H9 (cell line): Measurements from ENCODE around the gene DBN1. TPM values are rescaled to one million over a fixed set of nuclear protein-coding genes. Genes with fewer than 3 reads are reported as not detected.

ENCODE experiments used
- DNase-seq: peaks from one replicate; pipeline ENCODE4 v3.0.0-alpha.2; 2017
- H2AFZ ChIP-seq: one replicate; pipeline ENCODE4 v1.6.1; 2013; ENCODE audit warnings: mild to moderate bottlenecking, low read length, control low read depth, moderate library complexity
- H2AK5ac ChIP-seq: 2 replicates; pipeline ENCODE4 v1.6.1; 2013; ENCODE audit warnings: low read length, control low read depth, mixed read lengths; ENCODE audit not compliant: insufficient read length
- H2BK120ac ChIP-seq: one replicate; pipeline ENCODE4 v1.6.1; 2013; ENCODE audit warnings: low read depth, mild to moderate bottlenecking, low read length, control low read depth, inconsistent platforms; ENCODE audit not compliant: poor library complexity, severe bottlenecking
- H2BK12ac ChIP-seq: 2 replicates; pipeline ENCODE4 v1.6.1; 2013; ENCODE audit warnings: low read length, control low read depth, mixed read lengths, low read depth; ENCODE audit not compliant: insufficient read length
- H2BK15ac ChIP-seq: 2 replicates; pipeline ENCODE4 v1.6.1; 2013; ENCODE audit warnings: low read depth, low read length, control low read depth
- H2BK20ac ChIP-seq: one replicate; pipeline ENCODE4 v1.6.1; 2013; ENCODE audit warnings: low read depth, mild to moderate bottlenecking, low read length, control low read depth, inconsistent platforms; ENCODE audit not compliant: poor library complexity, severe bottlenecking
- H2BK5ac ChIP-seq: 2 replicates; pipeline ENCODE4 v1.6.1; 2013; ENCODE audit warnings: low read length, control low read depth, mixed read lengths; ENCODE audit not compliant: insufficient read length
- H3K14ac ChIP-seq: 2 replicates; pipeline ENCODE4 v1.6.1; 2013; ENCODE audit warnings: low read length, control low read depth; ENCODE audit not compliant: insufficient read depth
- H3K18ac ChIP-seq: 2 replicates; pipeline ENCODE4 v1.6.1; 2013; ENCODE audit warnings: low read depth, mild to moderate bottlenecking, mixed read lengths, low read length, control low read depth; ENCODE audit not compliant: insufficient read length
- H3K23ac ChIP-seq: 2 replicates; pipeline ENCODE4 v1.6.1; 2013; ENCODE audit warnings: low read length, control low read depth, mixed read lengths, low read depth; ENCODE audit not compliant: insufficient read length
- H3K23me2 ChIP-seq: 2 replicates; pipeline ENCODE4 v1.6.1; 2013; ENCODE audit warnings: low read depth, mild to moderate bottlenecking, mixed read lengths, low read length, control low read depth; ENCODE audit not compliant: insufficient read length, poor library complexity, severe bottlenecking
- H3K27ac ChIP-seq: 2 replicates; pipeline ENCODE4 v1.5.1; 2013; ENCODE audit warnings: low read length, control low read depth, mixed read lengths, low read depth; ENCODE audit not compliant: insufficient read length
- H3K27me3 ChIP-seq: 2 replicates; pipeline ENCODE4 v1.6.1; 2013; ENCODE audit warnings: low read length, control low read depth, inconsistent platforms; ENCODE audit not compliant: insufficient read depth
- H3K4ac ChIP-seq: 2 replicates; pipeline ENCODE4 v1.6.1; 2013; ENCODE audit warnings: low read depth, mild to moderate bottlenecking, control low read depth, inconsistent platforms, low read length, moderate library complexity
- H3K4me1 ChIP-seq: 2 replicates; pipeline ENCODE4 v1.6.1; 2013; ENCODE audit warnings: low read length, control low read depth, inconsistent platforms; ENCODE audit not compliant: insufficient read depth
- H3K4me2 ChIP-seq: 2 replicates; pipeline ENCODE4 v1.6.1; 2013; ENCODE audit warnings: low read length, control low read depth, mixed read lengths; ENCODE audit not compliant: insufficient read length, insufficient read depth
- H3K56ac ChIP-seq: 2 replicates; pipeline ENCODE4 v1.6.1; 2013; ENCODE audit warnings: low read depth, mild to moderate bottlenecking, mixed read lengths, low read length, control low read depth; ENCODE audit not compliant: insufficient read length
- H3K79me1 ChIP-seq: 2 replicates; pipeline ENCODE4 v1.6.1; 2013; ENCODE audit warnings: low read depth, mild to moderate bottlenecking, moderate library complexity, low read length, control low read depth, inconsistent platforms; ENCODE audit not compliant: insufficient read depth, poor library complexity, severe bottlenecking
- H3K79me2 ChIP-seq: 2 replicates; pipeline ENCODE4 v1.6.1; 2013; ENCODE audit warnings: low read length, control low read depth, inconsistent platforms; ENCODE audit not compliant: insufficient read depth
- H3K9ac ChIP-seq: 2 replicates; pipeline ENCODE4 v1.6.1; 2013; ENCODE audit warnings: low read length, control low read depth, mixed read lengths; ENCODE audit not compliant: insufficient read length; ENCODE audit errors: extremely low read depth
- H3K9me3 ChIP-seq: one replicate; pipeline ENCODE4 v1.6.1; 2013; ENCODE audit warnings: low read depth, low read length, inconsistent platforms; ENCODE audit not compliant: control insufficient read depth
- H3T11ph ChIP-seq: one replicate; pipeline ENCODE4 v1.6.1; 2013; ENCODE audit warnings: mild to moderate bottlenecking, low read length, control low read depth, inconsistent platforms
- H4K20me1 ChIP-seq: one replicate; pipeline ENCODE4 v1.6.1; 2013; ENCODE audit not compliant: control insufficient read depth, insufficient read length, insufficient read depth
- H4K5ac ChIP-seq: 2 replicates; pipeline ENCODE4 v1.6.1; 2013; ENCODE audit warnings: low read depth, mild to moderate bottlenecking, mixed read lengths, low read length, control low read depth; ENCODE audit not compliant: insufficient read length
- H4K8ac ChIP-seq: replicated peaks from 2 replicates; pipeline ENCODE4 v1.6.1; 2013; ENCODE audit warnings: low read length, control low read depth, mixed read lengths, low read depth; ENCODE audit not compliant: insufficient read length
- H4K91ac ChIP-seq: 2 replicates; pipeline ENCODE4 v1.6.1; 2013; ENCODE audit warnings: low read depth, mild to moderate bottlenecking, moderate library complexity, mixed read lengths, low read length, control low read depth; ENCODE audit not compliant: insufficient read length
- H3K27ac Mint-ChIP-seq, 3 experiments: 2 replicates in 2 of 3; 3 replicates in 1 of 3; pipeline ENCODE4 v1.8.0; 2020 to 2021; ENCODE audit warnings: mixed read lengths in 3 of 3, mild to moderate bottlenecking in 1 of 3, moderate library complexity in 1 of 3
- H3K27me3 Mint-ChIP-seq: 2 replicates; pipeline ENCODE4 v1.8.0; 2021; ENCODE audit warnings: low read depth, mild to moderate bottlenecking, moderate library complexity, mixed read lengths
- H3K36me3 Mint-ChIP-seq, 3 experiments: 2 replicates in 2 of 3; 3 replicates in 1 of 3; pipeline ENCODE4 v1.8.0; 2020 to 2021; ENCODE audit warnings: low read depth in 3 of 3, mixed read lengths in 3 of 3; ENCODE audit not compliant: insufficient read depth in 1 of 3
- H3K4me1 Mint-ChIP-seq, 2 experiments: 2 replicates each; pipeline ENCODE4 v1.8.0; 2020; ENCODE audit warnings: mixed read lengths in 2 of 2
- H3K4me3 Mint-ChIP-seq, 2 experiments: 2 replicates in 1 of 2; 3 replicates in 1 of 2; pipeline ENCODE4 v1.8.0; 2020 to 2021; ENCODE audit warnings: mild to moderate bottlenecking in 2 of 2, mixed read lengths in 2 of 2, moderate library complexity in 1 of 2
- H3K9me3 Mint-ChIP-seq, 2 experiments: 2 replicates in 1 of 2; 3 replicates in 1 of 2; pipeline ENCODE4 v1.8.0; 2020; ENCODE audit warnings: mild to moderate bottlenecking in 2 of 2, mixed read lengths in 2 of 2, moderate library complexity in 1 of 2
- CTCF ChIP-seq: fragments of 200-600 bp; sonication (generic); conservative IDR thresholded peaks from 3 replicates; pipeline ENCODE4 v1.8.0; 2021; ENCODE audit warnings: antibody characterized with exemption, mild to moderate bottlenecking
- WGBS: extraction: QIAGEN DNeasy Blood & Tissue Kit; methylation state at CpG from one replicate; pipeline ENCODE4 v1.1.7; 2013; ENCODE audit warnings: missing lambda C conversion rate, low lambda C conversion rate, mixed read lengths; ENCODE audit not compliant: insufficient read length; ENCODE audit errors: extremely low coverage; 5-methylcytosine and 5-hydroxymethylcytosine counted together
- total RNA-seq: library from RNA; stranded (reverse); gene quantifications from 2 replicates; pipeline ENCODE4 v1.2.1, GENCODE V29; 2021

DBN1 gene
- total RNA-seq, 1 experiment from 2014 or later = 340 TPM

GRCh38 chr5:177472460-177473442 is 683 bp downstream of the DBN1 start:
- no peak for DNase-seq
- Histone ChIP-seq H2BK15ac (no peak overlapping the region), H3K4me2 (peak overlapping the region; percentile 55), H2BK5ac (no peak overlapping the region), H3K4me1 (peaks cover 24% of the 10 kb centered on the region; the same call in 1 of the 2 replicates), H3K23ac (no peak overlapping the region), H3K79me2 (peaks cover 26% of the 10 kb centered on the region; the same call in 1 of the 2 replicates), H2AK5ac (no peak overlapping the region), H2BK20ac (no peak overlapping the region), H3K9ac (peak overlapping the region; percentile 85), H3T11ph (no peak overlapping the region), H4K5ac (no peak overlapping the region), H4K91ac (peak overlapping the region; percentile 18), H3K23me2 (peaks cover 4% of the 10 kb centered on the region), H2BK12ac (no peak overlapping the region), H3K27me3 (no peaks in the 10 kb centered on the region), H3K27ac (no peak overlapping the region), H3K14ac (peak overlapping the region; percentile 97), H2AFZ (no peak overlapping the region), H3K18ac (peak overlapping the region; percentile 95), H2BK120ac (no peak overlapping the region), H3K4ac (peak overlapping the region; percentile 8; the same call in 1 of the 2 replicates), H3K56ac (no peak overlapping the region), H3K9me3 (no peaks in the 10 kb centered on the region), H3K79me1 (peaks cover 10% of the 10 kb centered on the region), H4K8ac (no peak overlapping the region), H4K20me1 (no peaks in the 10 kb centered on the region)
- Mint-ChIP-seq H3K27ac (peak overlapping the region in 2 of 3 experiments; percentile 89 to 92; a peak in 3 of 7 replicates), H3K36me3 (peaks cover 26 to 43% (median 41%) of the 10 kb centered on the region in 3 experiments), H3K9me3 (no peaks in the 10 kb centered on the region), H3K4me1 (peaks cover 44 to 67% of the 10 kb centered on the region in 2 experiments), H3K27me3 (no peaks in the 10 kb centered on the region; the same call in 1 of the 2 replicates), H3K4me3 (peak overlapping the region; percentile 83 to 89)
- WGBS = no CpG with 5 or more reads among the region's 93 CpGs
- TF ChIP-seq CTCF = no peak
